Glutamatergic neuron (in vitro differentiated cells): Measurements from ENCODE around the gene ATRN. TPM values are rescaled to one million over a fixed set of nuclear protein-coding genes. Genes with fewer than 3 reads are reported as not detected.

Experiments used
- DNase-seq: peaks from one replicate; pipeline ENCODE4 v3.0.0; 2022
- H3K27ac Mint-ChIP-seq: one replicate; pipeline ENCODE4 v1.8.0; 2020; ENCODE audit warnings: mild to moderate bottlenecking, mixed read lengths, inconsistent platforms; ENCODE audit not compliant: unreplicated experiment
- H3K27me3 Mint-ChIP-seq: one replicate; pipeline ENCODE4 v1.8.0; 2020; ENCODE audit warnings: mild to moderate bottlenecking, moderate library complexity, mixed read lengths, inconsistent platforms; ENCODE audit not compliant: unreplicated experiment
- H3K36me3 Mint-ChIP-seq: one replicate; pipeline ENCODE4 v1.8.0; 2020; ENCODE audit warnings: mild to moderate bottlenecking, mixed read lengths, inconsistent platforms; ENCODE audit not compliant: unreplicated experiment
- H3K4me1 Mint-ChIP-seq: one replicate; pipeline ENCODE4 v1.8.0; 2020; ENCODE audit warnings: mild to moderate bottlenecking, low read depth, mixed read lengths, inconsistent platforms; ENCODE audit not compliant: unreplicated experiment
- H3K4me3 Mint-ChIP-seq: one replicate; pipeline ENCODE4 v1.8.0; 2020; ENCODE audit warnings: mild to moderate bottlenecking, mixed read lengths, inconsistent platforms; ENCODE audit not compliant: unreplicated experiment
- H3K9me3 Mint-ChIP-seq: one replicate; pipeline ENCODE4 v1.8.0; 2020; ENCODE audit warnings: mild to moderate bottlenecking, moderate library complexity, mixed read lengths, inconsistent platforms; ENCODE audit not compliant: unreplicated experiment
- total RNA-seq: library from RNA; stranded (reverse); fragmentation: NEBNext Ultra II Directional; extraction: Animal tissue kit (Norgen Biotek cat#: 25700); gene quantifications from one replicate; pipeline ENCODE4 v1.2.1, GENCODE V29; 2021; ENCODE audit not compliant: unreplicated experiment
- TF ChIP-seq, protein P1 (sequence below): fragments of 200-600 bp; sonication (generic); IDR thresholded peaks from one replicate; pipeline ENCODE4 v1.5.0; 2021; ENCODE audit not compliant: partially characterized antibody, unreplicated experiment

The ATRN gene
- total RNA-seq, 1 donor from 2014 or later: 31.1 TPM

- Mint-ChIP-seq H3K4me1 (no peaks in the 10 kb centered on the region), H3K4me3 (no peak overlapping the region), H3K27ac (no peak overlapping the region), H3K9me3 (peaks cover 3% of the 10 kb centered on the region), H3K27me3 (peaks cover 2% of the 10 kb centered on the region), H3K36me3 (no peaks in the 10 kb centered on the region)
- TF ChIP-seq, protein P1, sequence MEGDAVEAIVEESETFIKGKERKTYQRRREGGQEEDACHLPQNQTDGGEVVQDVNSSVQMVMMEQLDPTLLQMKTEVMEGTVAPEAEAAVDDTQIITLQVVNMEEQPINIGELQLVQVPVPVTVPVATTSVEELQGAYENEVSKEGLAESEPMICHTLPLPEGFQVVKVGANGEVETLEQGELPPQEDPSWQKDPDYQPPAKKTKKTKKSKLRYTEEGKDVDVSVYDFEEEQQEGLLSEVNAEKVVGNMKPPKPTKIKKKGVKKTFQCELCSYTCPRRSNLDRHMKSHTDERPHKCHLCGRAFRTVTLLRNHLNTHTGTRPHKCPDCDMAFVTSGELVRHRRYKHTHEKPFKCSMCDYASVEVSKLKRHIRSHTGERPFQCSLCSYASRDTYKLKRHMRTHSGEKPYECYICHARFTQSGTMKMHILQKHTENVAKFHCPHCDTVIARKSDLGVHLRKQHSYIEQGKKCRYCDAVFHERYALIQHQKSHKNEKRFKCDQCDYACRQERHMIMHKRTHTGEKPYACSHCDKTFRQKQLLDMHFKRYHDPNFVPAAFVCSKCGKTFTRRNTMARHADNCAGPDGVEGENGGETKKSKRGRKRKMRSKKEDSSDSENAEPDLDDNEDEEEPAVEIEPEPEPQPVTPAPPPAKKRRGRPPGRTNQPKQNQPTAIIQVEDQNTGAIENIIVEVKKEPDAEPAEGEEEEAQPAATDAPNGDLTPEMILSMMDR: no peak
- no peak for DNase-seq
These were observed 222.0 kb downstream of the ATRN start for GRCh38 chr20:3692706-3693294.

GRCh38 chr20:3693376-3693775 is 222.6 kb downstream of the ATRN start:
- Mint-ChIP-seq H3K27ac (no peak overlapping the region), H3K9me3 (peaks cover 3% of the 10 kb centered on the region), H3K27me3 (peaks cover 2% of the 10 kb centered on the region), H3K4me3 (no peak overlapping the region), H3K36me3 (no peaks in the 10 kb centered on the region), H3K4me1 (no peaks in the 10 kb centered on the region)
- DNase-seq: no peak
- TF ChIP-seq, protein P1: no peak

DNA sequence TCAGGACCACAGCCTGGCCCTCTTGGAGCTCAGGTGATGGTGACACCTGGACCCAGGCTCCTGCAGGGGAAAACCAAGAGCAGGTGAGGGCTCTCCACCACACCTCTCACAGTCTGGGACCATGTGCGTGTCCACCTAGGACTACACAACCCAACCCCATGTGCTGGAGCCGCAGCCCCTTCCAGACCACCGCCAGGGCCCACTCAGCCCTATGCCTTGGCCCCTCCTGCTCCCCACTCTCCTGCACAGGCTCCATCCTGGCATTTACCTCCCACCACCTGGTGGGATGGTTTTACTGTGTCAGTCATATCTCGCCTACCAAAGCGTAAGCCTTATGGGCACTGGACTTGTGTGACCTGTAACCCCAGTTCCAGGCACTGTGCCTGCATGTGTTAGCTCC is 224.0 kb downstream of the ATRN start:
- Mint-ChIP-seq H3K4me3 (no peak overlapping the region), H3K27ac (no peak overlapping the region), H3K4me1 (no peaks in the 10 kb centered on the region), H3K36me3 (no peaks in the 10 kb centered on the region), H3K27me3 (peaks cover 2% of the 10 kb centered on the region), H3K9me3 (peaks cover 2% of the 10 kb centered on the region)
- TF ChIP-seq, protein P1: no peak
- no peak for DNase-seq

GRCh38 chr20:3696200-3696599 is 225.4 kb downstream of the ATRN start:
- Mint-ChIP-seq H3K9me3 (peaks cover 2% of the 10 kb centered on the region), H3K36me3 (no peaks in the 10 kb centered on the region), H3K27ac (no peak overlapping the region), H3K4me3 (no peak overlapping the region), H3K4me1 (no peaks in the 10 kb centered on the region), H3K27me3 (no peaks in the 10 kb centered on the region)
- DNase-seq: no peak
- TF ChIP-seq, protein P1: peak; percentile 72

DNA sequence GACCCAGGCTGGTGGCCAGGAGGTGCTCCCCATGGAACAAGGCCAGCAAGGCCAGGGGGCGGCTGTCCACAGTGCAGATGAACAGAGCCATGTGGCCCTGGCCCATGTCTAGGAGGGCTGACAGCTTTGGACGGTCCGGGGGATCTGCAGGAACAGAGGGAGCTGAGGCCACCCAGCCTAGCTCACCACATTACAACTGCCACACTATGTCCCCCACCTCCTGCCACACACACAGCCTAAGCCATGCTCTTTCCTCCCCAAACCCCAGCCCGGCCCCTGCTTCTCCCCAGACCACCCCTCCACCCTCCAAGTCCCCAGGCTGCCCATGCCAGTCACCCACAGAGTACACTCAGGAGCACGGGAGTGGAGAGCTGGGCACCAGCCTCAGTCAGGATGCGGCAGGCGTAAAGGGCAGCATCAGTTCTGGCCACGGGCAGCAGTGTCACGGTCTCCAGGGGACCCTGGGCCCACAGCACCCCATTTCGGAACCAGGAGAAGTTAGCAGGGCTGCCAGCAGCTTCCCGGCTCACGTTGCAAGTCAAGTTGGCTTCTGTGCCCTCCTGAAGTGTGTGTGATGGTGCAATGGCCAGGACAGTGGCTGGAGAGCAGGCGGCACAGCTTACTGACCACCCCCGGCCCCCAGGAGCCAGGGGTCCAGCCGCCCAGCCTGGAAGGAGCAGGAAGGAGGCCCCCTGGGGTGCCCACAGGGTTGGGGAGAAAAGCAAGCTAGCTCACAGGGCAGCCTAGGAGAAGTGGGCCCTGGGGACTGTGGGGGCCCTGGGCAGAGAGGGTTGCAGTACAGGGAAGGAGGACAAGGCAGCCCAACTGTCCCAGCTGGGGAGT is 226.1 kb downstream of the ATRN start:
- no peak overlapping the region for H3K4me3 Mint-ChIP-seq
- H3K9me3 Mint-ChIP-seq: peaks cover 2% of the 10 kb centered on the region
- no peak for DNase-seq
- TF ChIP-seq, protein P1: no peak
- no peaks in the 10 kb centered on the region for H3K4me1 Mint-ChIP-seq
- H3K27ac Mint-ChIP-seq: no peak overlapping the region
- H3K36me3 Mint-ChIP-seq: no peaks in the 10 kb centered on the region
- H3K27me3 Mint-ChIP-seq: no peaks in the 10 kb centered on the region
